HUES64 (cell line): ENCODE results near the gene PDE6D.

Experiments
- H3K27ac ChIP-seq: 2 replicates; pipeline ENCODE4 v1.7.0; 2013; ENCODE audit warnings: low read depth, low read length, inconsistent platforms
- H3K27me3 ChIP-seq: 2 replicates; pipeline ENCODE4 v1.6.1; 2013; ENCODE audit warnings: mild to moderate bottlenecking, low read length; ENCODE audit not compliant: insufficient read depth
- H3K36me3 ChIP-seq: 2 replicates; pipeline ENCODE4 v1.6.1; 2013; ENCODE audit warnings: mild to moderate bottlenecking, low read length; ENCODE audit not compliant: insufficient read depth
- H3K4me1 ChIP-seq: 2 replicates; pipeline ENCODE4 v1.6.1; 2013; ENCODE audit warnings: mild to moderate bottlenecking, low read length, moderate library complexity; ENCODE audit not compliant: insufficient read depth
- H3K4me3 ChIP-seq: 2 replicates; pipeline ENCODE4 v1.5.1; 2013; ENCODE audit warnings: mild to moderate bottlenecking, low read length, moderate library complexity
- H3K9ac ChIP-seq: 2 replicates; pipeline ENCODE4 v1.6.1; 2013; ENCODE audit warnings: mild to moderate bottlenecking, low read depth, low read length
- H3K9me3 ChIP-seq: 2 replicates; pipeline ENCODE4 v1.6.1; 2013; ENCODE audit warnings: low read depth, low read length; ENCODE audit not compliant: insufficient read depth
- WGBS: fragments of 150-250, 120-280 bp; methylation state at CpG from one replicate; pipeline ENCODE4 v1.1.7; 2013; ENCODE audit warnings: missing lambda C conversion rate; 5-methylcytosine and 5-hydroxymethylcytosine counted together

PDE6D gene

DNA sequence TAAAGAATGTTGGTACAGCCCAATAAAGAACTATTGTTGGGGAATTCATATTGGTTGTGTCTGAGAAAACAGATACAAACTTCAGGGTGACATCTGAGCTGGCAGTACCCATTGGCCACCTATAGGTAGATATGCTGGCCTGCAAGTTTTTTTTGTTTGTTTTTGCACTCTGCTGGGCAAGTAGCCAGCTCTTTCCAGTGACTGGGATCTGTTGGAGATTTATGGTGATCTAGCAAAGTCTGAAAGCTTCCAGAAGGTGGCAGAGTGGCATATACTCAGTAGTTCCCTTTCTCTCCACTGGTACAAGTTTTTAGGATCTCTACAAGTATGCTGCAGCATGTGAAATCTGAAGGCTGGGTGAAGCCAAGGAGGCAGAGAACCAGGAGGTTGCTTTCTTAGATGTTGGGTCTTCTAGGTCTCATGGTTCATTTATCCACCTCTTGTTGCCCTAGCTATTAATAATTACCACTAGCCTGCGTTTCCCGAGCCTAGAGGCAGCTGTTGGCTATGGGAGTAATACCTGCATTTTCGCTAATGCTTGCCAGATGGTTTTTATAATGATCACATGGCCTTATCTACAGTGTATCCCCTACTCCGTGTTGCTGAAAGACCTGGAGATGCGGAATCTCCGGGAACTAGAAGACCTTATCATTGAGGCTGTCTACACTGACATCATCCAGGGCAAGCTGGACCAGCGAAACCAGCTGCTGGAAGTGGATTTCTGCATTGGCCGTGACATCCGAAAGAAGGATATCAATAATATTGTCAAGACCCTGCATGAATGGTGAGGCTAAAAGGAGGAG, 14.6 kb upstream of the PDE6D start:
- Histone ChIP-seq H3K4me1 (no peaks in the 10 kb centered on the region), H3K36me3 (peaks cover 88% of the 10 kb centered on the region), H3K9ac (no peak overlapping the region), H3K27ac (no peak overlapping the region), H3K27me3 (no peaks in the 10 kb centered on the region), H3K4me3 (no peak overlapping the region), H3K9me3 (no peaks in the 10 kb centered on the region)
- 95% methylated on average over 9 of the region's 9 CpGs for WGBS

- peaks cover 87% of the 10 kb centered on the region for H3K36me3 ChIP-seq
- no peaks in the 10 kb centered on the region for H3K4me1 ChIP-seq
- H3K27me3 ChIP-seq: no peaks in the 10 kb centered on the region
- no peak overlapping the region for H3K27ac ChIP-seq
- no peaks in the 10 kb centered on the region for H3K9me3 ChIP-seq
- no peak overlapping the region for H3K9ac ChIP-seq
- no peak overlapping the region for H3K4me3 ChIP-seq
- 99% methylated on average over 3 of the region's 3 CpGs for WGBS
Observed at GRCh38 chr2:231794383-231794782, 13.3 kb upstream of the PDE6D start.

- no peak overlapping the region for H3K27ac ChIP-seq
- no peak overlapping the region for H3K4me3 ChIP-seq
- no peaks in the 10 kb centered on the region for H3K9me3 ChIP-seq
- H3K27me3 ChIP-seq: no peaks in the 10 kb centered on the region
- H3K4me1 ChIP-seq: peaks cover 5% of the 10 kb centered on the region; the same call in 1 of the 2 replicates
- peaks cover 72% of the 10 kb centered on the region for H3K36me3 ChIP-seq
- 92% methylated on average over 3 of the region's 3 CpGs for WGBS
- H3K9ac ChIP-seq: no peak overlapping the region
Observed at GRCh38 chr2:231791107-231791506, 10.0 kb upstream of the PDE6D start.

- WGBS: 15% methylated on average over 11 of the region's 11 CpGs
- Histone ChIP-seq H3K4me1 (peaks cover 14% of the 10 kb centered on the region), H3K9me3 (no peaks in the 10 kb centered on the region)
Observed at GRCh38 chr2:231786917-231787292, 5.8 kb upstream of the PDE6D start.

GRCh38 chr2:231786177-231786916, 5.3 kb upstream of the PDE6D start, which contains the start of gene COPS7B:
Gene COPS7B (plus strand): TSS chr2:231786445. CDS start chr2:231788571, 2,126 bp downstream.
- H3K4me3 ChIP-seq: peak within 1 kb of the TSS; percentile 92
- H3K36me3 ChIP-seq: peaks cover 28% of the 10 kb centered on the region
- under 1% methylated on average over 69 of the region's 69 CpGs for WGBS
- H3K4me1 ChIP-seq: peaks cover 14% of the 10 kb centered on the region
- H3K9ac ChIP-seq: peak within 1 kb of the TSS; percentile 95
- peak within 1 kb of the TSS; percentile 98 for H3K27ac ChIP-seq
- H3K9me3 ChIP-seq: no peaks in the 10 kb centered on the region
- no peaks in the 10 kb centered on the region for H3K27me3 ChIP-seq

More at GRCh38 chr2:231786917-231787292, 5.8 kb upstream of the PDE6D start:
- Histone ChIP-seq H3K9ac (peak overlapping the region; percentile 95; the same call in 1 of the 2 replicates), H3K27ac (no peak overlapping the region; the same call in 1 of the 2 replicates), H3K36me3 (peaks cover 34% of the 10 kb centered on the region), H3K4me3 (peak overlapping the region; percentile 92), H3K27me3 (no peaks in the 10 kb centered on the region)

GRCh38 chr2:231785822-231786176, 4.7 kb upstream of the PDE6D start:
- Histone ChIP-seq H3K27ac (peak overlapping the region; percentile 98), H3K27me3 (no peaks in the 10 kb centered on the region), H3K36me3 (peaks cover 23% of the 10 kb centered on the region), H3K4me3 (peak overlapping the region; percentile 92), H3K9ac (peak overlapping the region; percentile 95), H3K9me3 (no peaks in the 10 kb centered on the region), H3K4me1 (peaks cover 14% of the 10 kb centered on the region)
- WGBS: 39% methylated on average over 6 of the region's 6 CpGs

DNA sequence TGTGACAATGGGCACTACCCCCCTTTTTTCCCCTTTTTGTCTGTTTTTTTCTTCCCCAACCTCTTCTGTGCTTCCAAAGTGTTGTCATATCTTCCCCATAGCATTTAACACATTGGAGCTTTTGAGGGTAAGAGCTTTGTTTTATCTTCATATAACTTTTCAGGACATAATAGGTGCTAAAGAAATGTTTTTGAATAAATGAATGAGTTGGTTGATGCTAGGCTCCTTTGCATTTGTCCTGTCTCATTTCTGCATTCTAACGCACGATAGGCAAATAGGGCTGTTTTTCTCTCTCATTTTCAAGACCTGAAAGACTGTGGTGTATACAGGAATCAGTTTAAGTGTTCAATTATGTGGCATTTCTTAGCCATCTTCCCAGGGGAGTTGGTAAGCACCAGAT, 4.3 kb upstream of the PDE6D start:
- H3K9me3 ChIP-seq: no peaks in the 10 kb centered on the region
- H3K4me1 ChIP-seq: peaks cover 14% of the 10 kb centered on the region
- WGBS: 92% methylated on average over 2 of the region's 2 CpGs
- H3K27me3 ChIP-seq: 0 out of 2 replicates have a peak, but pooled peaks cover under 1% of the 10 kb centered on the region
- H3K36me3 ChIP-seq: peaks cover 22% of the 10 kb centered on the region
- peak overlapping the region; percentile 98 for H3K27ac ChIP-seq
- H3K4me3 ChIP-seq: peak overlapping the region; percentile 92
- H3K9ac ChIP-seq: peak overlapping the region; percentile 95

DNA sequence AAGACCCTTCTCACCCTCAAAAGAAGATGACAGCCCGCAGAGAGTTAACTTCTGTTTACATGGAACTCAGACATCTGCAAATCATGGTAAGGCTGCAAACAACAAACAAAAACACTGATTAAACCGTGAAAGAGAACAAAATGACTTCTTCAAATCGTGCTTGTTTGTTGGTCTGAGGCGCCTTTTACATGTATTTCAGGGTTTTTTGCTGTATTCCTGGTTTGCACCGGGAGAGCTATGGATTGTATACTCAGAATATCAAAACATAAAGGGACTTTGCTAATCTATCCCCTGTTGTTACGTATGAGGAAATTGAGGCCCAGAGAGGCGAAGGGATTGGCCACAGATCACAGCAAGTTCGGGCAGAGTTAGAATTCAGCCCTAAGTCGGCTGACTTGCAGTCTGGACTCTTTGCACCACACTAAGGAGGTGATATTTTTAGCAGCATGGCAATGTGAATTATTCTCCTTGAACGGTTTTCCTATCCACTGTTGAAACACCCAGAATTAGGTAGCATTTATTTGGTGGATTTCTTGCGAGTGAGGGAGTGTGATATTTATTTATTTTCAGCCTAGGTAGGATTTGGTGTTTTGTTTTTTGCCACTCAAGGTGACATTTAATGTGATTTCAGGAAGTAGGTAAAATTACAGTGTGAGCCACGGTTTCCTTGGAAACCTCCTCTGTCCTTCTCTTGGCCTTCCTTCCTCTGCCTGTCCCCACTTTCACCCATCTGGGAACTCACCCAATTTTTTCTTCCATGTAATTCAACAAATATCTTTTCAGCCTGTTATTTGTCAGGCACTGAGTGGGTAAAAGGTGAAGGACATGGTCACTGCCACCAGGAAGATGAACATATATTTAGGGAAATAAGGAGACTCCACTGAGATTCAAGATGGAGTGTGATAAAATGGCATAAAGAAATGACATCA, 980 bp upstream of the PDE6D start:
- Histone ChIP-seq H3K4me3 (peak overlapping the region; percentile 74), H3K4me1 (peaks cover 9% of the 10 kb centered on the region), H3K36me3 (no peaks in the 10 kb centered on the region), H3K27ac (no peak overlapping the region), H3K9ac (peak overlapping the region; percentile 55), H3K9me3 (no peaks in the 10 kb centered on the region), H3K27me3 (0 out of 2 replicates have a peak, but pooled peaks cover 11% of the 10 kb centered on the region)
- WGBS: 26% methylated on average over 12 of the region's 12 CpGs

GRCh38 chr2:231780123-231780908, 766 bp downstream of the PDE6D start:
- Histone ChIP-seq H3K36me3 (no peaks in the 10 kb centered on the region), H3K27me3 (0 out of 2 replicates have a peak, but pooled peaks cover 11% of the 10 kb centered on the region), H3K4me1 (peaks cover 3% of the 10 kb centered on the region; the same call in 1 of the 2 replicates), H3K9ac (no peak overlapping the region), H3K27ac (no peak overlapping the region), H3K4me3 (peak overlapping the region; percentile 74), H3K9me3 (no peaks in the 10 kb centered on the region)
- WGBS: 2% methylated on average over 49 of the region's 51 CpGs
